ENCODE data around the gene NIPSNAP2. TPM values are rescaled to one million over a fixed set of nuclear protein-coding genes. Genes with fewer than 3 reads are reported as not detected.
A peak's percentile ranks its signal among the peaks of the same experiment; 100 is the strongest.
"Not testable (repeated sequence)": the region's sequence is repeated elsewhere in the genome, so short reads cannot be mapped to it uniquely, and the experiment has no call there.

Gene NIPSNAP2
- total RNA-seq, 1 donor, result 51.0 TPM

- Histone ChIP-seq H3K9me3 (ENCODE audit: low read depth, low read length) (no peaks in the 10 kb centered on the region), H2AFZ (ENCODE audit: low read length) (peak within 1 kb of the TSS; percentile 99), H3K27ac (ENCODE audit: low read depth, low read length) (peak within 1 kb of the TSS; percentile 86), H3K36me3 (ENCODE audit: insufficient read depth, low read length) (peaks cover 11% of the 10 kb centered on the region), H3K4me1 (ENCODE audit: insufficient read depth, low read length) (no peaks in the 10 kb centered on the region), H3K79me2 (ENCODE audit: insufficient read depth, low read length) (peaks cover 21% of the 10 kb centered on the region), H3K27me3 (ENCODE audit: insufficient read depth, low read length) (no peaks in the 10 kb centered on the region), H3K4me3 (ENCODE audit: insufficient read depth, low read length) (peak within 1 kb of the TSS; percentile 99), H4K20me1 (ENCODE audit: insufficient read depth, low read length) (no peaks in the 10 kb centered on the region), H3K4me2 (ENCODE audit: insufficient read depth, low read length) (peak within 1 kb of the TSS; percentile 97)
- peak; percentile 100 for DNase-seq (ENCODE audit: insufficient read length, low spot score, missing footprints)
- TF ChIP-seq, protein P1, sequence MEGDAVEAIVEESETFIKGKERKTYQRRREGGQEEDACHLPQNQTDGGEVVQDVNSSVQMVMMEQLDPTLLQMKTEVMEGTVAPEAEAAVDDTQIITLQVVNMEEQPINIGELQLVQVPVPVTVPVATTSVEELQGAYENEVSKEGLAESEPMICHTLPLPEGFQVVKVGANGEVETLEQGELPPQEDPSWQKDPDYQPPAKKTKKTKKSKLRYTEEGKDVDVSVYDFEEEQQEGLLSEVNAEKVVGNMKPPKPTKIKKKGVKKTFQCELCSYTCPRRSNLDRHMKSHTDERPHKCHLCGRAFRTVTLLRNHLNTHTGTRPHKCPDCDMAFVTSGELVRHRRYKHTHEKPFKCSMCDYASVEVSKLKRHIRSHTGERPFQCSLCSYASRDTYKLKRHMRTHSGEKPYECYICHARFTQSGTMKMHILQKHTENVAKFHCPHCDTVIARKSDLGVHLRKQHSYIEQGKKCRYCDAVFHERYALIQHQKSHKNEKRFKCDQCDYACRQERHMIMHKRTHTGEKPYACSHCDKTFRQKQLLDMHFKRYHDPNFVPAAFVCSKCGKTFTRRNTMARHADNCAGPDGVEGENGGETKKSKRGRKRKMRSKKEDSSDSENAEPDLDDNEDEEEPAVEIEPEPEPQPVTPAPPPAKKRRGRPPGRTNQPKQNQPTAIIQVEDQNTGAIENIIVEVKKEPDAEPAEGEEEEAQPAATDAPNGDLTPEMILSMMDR (IDR thresholded peaks at IDR 0.05; ENCODE audit: extremely low read depth, low read depth, low read length), result no peak
Measured at GRCh38 chr7:55951637-55952351, 12.6 kb upstream of the NIPSNAP2 start, which contains the start of gene MRPS17. MRPS17 (plus strand) TSS chr7:55951877; CDS start chr7:55953196, 1,319 bp downstream.

DNA sequence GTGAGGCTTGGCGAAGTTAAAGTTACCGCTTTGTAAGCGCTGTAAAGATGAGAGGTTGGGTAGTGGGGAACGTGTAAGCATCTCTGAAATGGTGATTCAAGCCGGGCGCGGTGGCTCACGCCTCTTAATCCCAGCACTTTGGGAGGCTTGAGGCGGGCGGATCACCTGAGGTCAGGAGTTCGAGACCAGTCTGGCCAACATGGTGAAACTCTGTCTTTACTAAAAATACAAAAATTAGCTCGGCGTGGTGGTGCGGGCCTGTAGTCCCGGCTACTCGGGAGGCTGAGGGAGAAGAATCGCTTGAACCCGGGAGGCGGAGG lies 12.1 kb upstream of the NIPSNAP2 start:
- not testable (repeated sequence) for H3K27me3 ChIP-seq (ENCODE audit: insufficient read depth, low read length); H3K4me1 ChIP-seq (ENCODE audit: insufficient read depth, low read length); H4K20me1 ChIP-seq (ENCODE audit: insufficient read depth, low read length); DNase-seq (ENCODE audit: insufficient read length, low spot score, missing footprints); H3K9me3 ChIP-seq (ENCODE audit: low read depth, low read length)
- H3K4me3 ChIP-seq (ENCODE audit: insufficient read depth, low read length), result peak overlapping the region; percentile 99
- H3K27ac ChIP-seq (ENCODE audit: low read depth, low read length), result peak overlapping the region; percentile 86
- H3K79me2 ChIP-seq (ENCODE audit: insufficient read depth, low read length), result peaks cover 21% of the 10 kb centered on the region
- H3K36me3 ChIP-seq (ENCODE audit: insufficient read depth, low read length), result peaks cover 11% of the 10 kb centered on the region
- H2AFZ ChIP-seq (ENCODE audit: low read length), result peak overlapping the region; percentile 99
- H3K4me2 ChIP-seq (ENCODE audit: insufficient read depth, low read length), result peak overlapping the region; percentile 97

DNA sequence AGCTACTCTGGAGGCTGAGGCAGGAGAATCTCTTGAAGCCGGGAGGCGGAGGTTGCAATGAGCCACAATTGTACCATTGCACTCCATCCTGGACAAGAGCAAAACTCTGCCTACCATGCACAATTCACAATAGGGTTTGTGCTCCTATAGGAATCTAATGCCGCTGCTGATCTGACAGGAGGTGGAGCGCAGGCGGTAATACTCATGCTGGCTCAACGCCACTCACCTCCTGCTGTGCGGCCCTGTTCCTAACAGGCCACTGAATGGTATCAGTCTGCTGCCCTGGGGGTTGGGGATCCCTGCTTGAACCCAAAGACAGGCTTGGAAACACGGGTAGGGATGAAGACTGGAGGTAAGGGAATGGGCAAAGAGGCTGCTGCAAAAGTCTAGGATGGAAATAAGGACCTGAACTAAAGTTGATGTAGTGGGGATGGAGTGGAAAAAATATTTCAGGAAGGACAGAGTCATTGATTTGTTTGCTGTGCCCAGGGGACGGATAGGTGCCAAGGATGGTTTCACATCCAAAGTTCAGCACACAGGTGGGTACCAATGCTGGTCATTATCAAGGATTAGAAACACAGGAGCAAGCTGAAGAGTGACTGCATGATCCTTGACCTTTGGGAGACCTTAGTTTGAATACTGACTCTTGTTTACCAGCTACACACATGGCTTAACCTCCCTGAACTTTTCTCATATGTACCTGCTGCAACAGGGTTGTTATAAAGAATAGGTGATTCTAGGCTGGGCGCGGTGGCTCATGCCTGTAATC lies 10.5 kb upstream of the NIPSNAP2 start:
- H4K20me1 ChIP-seq (ENCODE audit: insufficient read depth, low read length), result no peaks in the 10 kb centered on the region
- TF ChIP-seq, protein P1 (IDR thresholded peaks at IDR 0.05; ENCODE audit: extremely low read depth, low read depth, low read length), result no peak

GRCh38 chr7:55957190-55957589 lies 7.2 kb upstream of the NIPSNAP2 start:
- H3K36me3 ChIP-seq (ENCODE audit: insufficient read depth, low read length), result peaks cover 11% of the 10 kb centered on the region
- no peak overlapping the region for H3K27ac ChIP-seq (ENCODE audit: low read depth, low read length)
- H3K9me3 ChIP-seq (ENCODE audit: low read depth, low read length), result no peaks in the 10 kb centered on the region
- H3K4me1 ChIP-seq (ENCODE audit: insufficient read depth, low read length), result no peaks in the 10 kb centered on the region
- H3K79me2 ChIP-seq (ENCODE audit: insufficient read depth, low read length), result peaks cover 16% of the 10 kb centered on the region
- H3K27me3 ChIP-seq (ENCODE audit: insufficient read depth, low read length), result no peaks in the 10 kb centered on the region
- DNase-seq (ENCODE audit: insufficient read length, low spot score, missing footprints), result no peak
- H3K4me2 ChIP-seq (ENCODE audit: insufficient read depth, low read length), result no peak overlapping the region
- TF ChIP-seq, protein P1 (IDR thresholded peaks at IDR 0.05; ENCODE audit: extremely low read depth, low read depth, low read length), result no peak
- H3K4me3 ChIP-seq (ENCODE audit: insufficient read depth, low read length), result no peak overlapping the region
- no peaks in the 10 kb centered on the region for H4K20me1 ChIP-seq (ENCODE audit: insufficient read depth, low read length)
- no peak overlapping the region for H2AFZ ChIP-seq (ENCODE audit: low read length)

More for the DNA sequence above, 10.5 kb upstream of the NIPSNAP2 start:
- DNase-seq (ENCODE audit: insufficient read length, low spot score, missing footprints), result no peak
- Histone ChIP-seq H3K9me3 (ENCODE audit: low read depth, low read length) (no peaks in the 10 kb centered on the region), H3K36me3 (ENCODE audit: insufficient read depth, low read length) (peaks cover 11% of the 10 kb centered on the region), H3K4me3 (ENCODE audit: insufficient read depth, low read length) (no peak overlapping the region), H3K4me1 (ENCODE audit: insufficient read depth, low read length) (no peaks in the 10 kb centered on the region), H3K27me3 (ENCODE audit: insufficient read depth, low read length) (no peaks in the 10 kb centered on the region), H3K27ac (ENCODE audit: low read depth, low read length) (no peak overlapping the region), H3K4me2 (ENCODE audit: insufficient read depth, low read length) (no peak overlapping the region), H2AFZ (ENCODE audit: low read length) (no peak overlapping the region), H3K79me2 (ENCODE audit: insufficient read depth, low read length) (peaks cover 21% of the 10 kb centered on the region)

Data from osteoblast (primary cell).